Uterus (tissue), 4 donors: ENCODE measurements around the gene SPR. TPM values are rescaled to one million over a fixed set of nuclear protein-coding genes. Genes with fewer than 3 reads are reported as not detected.

Experiments
- DNase-seq, 2 donors: peaks; one replicate each; pipeline ENCODE4 v3.0.0-alpha.2; 2019 to 2020
- H3K27ac ChIP-seq, 2 donors: fragments of 200-600 bp; sonication (generic); 1 replicate in 1 of 2; 2 replicates in 1 of 2; pipeline ENCODE4 v1.5.1; 2016 to 2018
- H3K27me3 ChIP-seq, 2 donors: fragments of 200-600 bp; sonication (generic); one replicate each; pipeline ENCODE4 v1.5.1; 2018 to 2019; ENCODE audit warnings: control low read depth in 1 of 2
- H3K36me3 ChIP-seq, 2 donors: fragments of 200-600 bp; sonication (generic); one replicate each; pipeline ENCODE4 v1.5.1; 2019; ENCODE audit warnings: control low read depth in 1 of 2
- H3K4me1 ChIP-seq, 2 donors: fragments of 200-600 bp; sonication (generic); one replicate each; pipeline ENCODE4 v1.5.1; 2018 to 2019; ENCODE audit warnings: control low read depth in 1 of 2
- H3K4me3 ChIP-seq, 2 donors: fragments of 200-600 bp; sonication (generic); 1 replicate in 1 of 2; 2 replicates in 1 of 2; pipeline ENCODE4 v1.5.1; 2018 to 2019; ENCODE audit warnings: mild to moderate bottlenecking in 1 of 2
- H3K9me3 ChIP-seq, 2 donors: fragments of 200-600 bp; sonication (generic); one replicate each; pipeline ENCODE4 v1.5.1; 2019; ENCODE audit warnings: control low read depth in 1 of 2
- POLR2A ChIP-seq, 2 donors: fragments of 450-650 bp; IDR thresholded peaks; one replicate each; pipeline ENCODE4 v1.6.1; 2016; ENCODE audit warnings: antibody characterized with exemption in 2 of 2, mild to moderate bottlenecking in 1 of 2, moderate library complexity in 1 of 2
- intact Hi-C: fragments of 100-400 bp; cut with DNase I; formaldehyde crosslinking; loops from one replicate; pipeline ENCODE4 v1.15.1; 2023; ENCODE audit warnings: low total_unique reads
- total RNA-seq, 4 donors: library from RNA; depleted of rRNA in 3 of 4; stranded (reverse); fragments of >200 nt in 3 of 4; gene quantifications; one replicate each; pipeline versions ENCODE4 v1.1.0 to v1.2.4, GENCODE V29; 2014 to 2023
- TF ChIP-seq, protein P1 (sequence below), 4 experiments: fragments of 200-600 bp in 2 of 4; fragments of 450-650 bp in 2 of 4; sonication (generic) in 2 of 4; IDR thresholded peaks; one replicate each; pipeline ENCODE4 v1.5.1; 2016 to 2019; ENCODE audit warnings: antibody characterized with exemption in 4 of 4, mild to moderate bottlenecking in 2 of 4, moderate library complexity in 1 of 4
- donor health status: DM: yes; HTN: yes; CAD: no.

SPR gene
- total RNA-seq, 4 donors from 2014 or later: 4.5 to 33.8 (median 18.8) TPM

DNA sequence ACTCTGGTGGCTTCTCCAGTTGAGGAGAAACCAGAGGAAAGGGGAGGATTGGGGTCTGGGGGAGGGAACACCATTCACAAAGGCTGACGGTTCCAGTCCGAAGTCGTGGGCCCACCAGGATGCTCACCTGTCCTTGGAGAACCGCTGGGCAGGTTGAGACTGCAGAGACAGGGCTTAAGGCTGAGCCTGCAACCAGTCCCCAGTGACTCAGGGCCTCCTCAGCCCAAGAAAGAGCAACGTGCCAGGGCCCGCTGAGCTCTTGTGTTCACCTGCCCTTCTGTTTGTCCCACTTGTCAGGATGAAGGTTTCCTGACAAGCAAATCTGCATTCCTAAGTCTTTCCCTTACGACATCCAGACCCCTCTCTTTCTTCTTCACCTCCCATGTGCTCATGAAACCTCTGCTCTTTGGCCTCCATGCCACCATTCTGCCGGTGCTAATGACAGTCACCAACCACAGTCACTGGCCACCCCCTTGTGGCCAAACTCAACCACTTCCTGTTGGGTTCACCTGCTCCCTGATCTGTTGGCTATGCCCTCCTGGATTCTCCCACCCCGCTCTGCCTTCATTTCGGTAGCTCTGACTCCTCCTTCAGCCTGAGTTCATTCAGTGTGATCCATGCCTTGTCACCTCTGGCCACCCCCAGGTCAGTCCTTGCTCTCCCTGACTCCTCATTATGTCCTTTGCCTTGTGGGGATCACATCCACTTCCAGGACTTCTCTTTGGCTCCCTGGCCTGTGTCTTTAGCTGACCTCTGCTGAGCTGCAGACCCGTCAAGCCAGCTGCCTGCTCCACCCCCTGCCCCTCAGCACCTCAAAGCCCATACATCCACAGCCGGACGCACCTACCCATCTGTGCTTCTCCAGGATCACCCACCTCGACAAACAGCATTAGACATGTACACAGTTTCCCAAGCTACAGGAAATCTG is 47.7 kb downstream of the SPR start:
- Histone ChIP-seq H3K27ac (no peak overlapping the region), H3K36me3 (no peaks in the 10 kb centered on the region), H3K4me3 (no peak overlapping the region), H3K9me3 (no peaks in the 10 kb centered on the region), H3K4me1 (peaks cover 0 to 9% of the 10 kb centered on the region in 2 donors), H3K27me3 (no peaks in the 10 kb centered on the region)
- TF ChIP-seq, protein P1, sequence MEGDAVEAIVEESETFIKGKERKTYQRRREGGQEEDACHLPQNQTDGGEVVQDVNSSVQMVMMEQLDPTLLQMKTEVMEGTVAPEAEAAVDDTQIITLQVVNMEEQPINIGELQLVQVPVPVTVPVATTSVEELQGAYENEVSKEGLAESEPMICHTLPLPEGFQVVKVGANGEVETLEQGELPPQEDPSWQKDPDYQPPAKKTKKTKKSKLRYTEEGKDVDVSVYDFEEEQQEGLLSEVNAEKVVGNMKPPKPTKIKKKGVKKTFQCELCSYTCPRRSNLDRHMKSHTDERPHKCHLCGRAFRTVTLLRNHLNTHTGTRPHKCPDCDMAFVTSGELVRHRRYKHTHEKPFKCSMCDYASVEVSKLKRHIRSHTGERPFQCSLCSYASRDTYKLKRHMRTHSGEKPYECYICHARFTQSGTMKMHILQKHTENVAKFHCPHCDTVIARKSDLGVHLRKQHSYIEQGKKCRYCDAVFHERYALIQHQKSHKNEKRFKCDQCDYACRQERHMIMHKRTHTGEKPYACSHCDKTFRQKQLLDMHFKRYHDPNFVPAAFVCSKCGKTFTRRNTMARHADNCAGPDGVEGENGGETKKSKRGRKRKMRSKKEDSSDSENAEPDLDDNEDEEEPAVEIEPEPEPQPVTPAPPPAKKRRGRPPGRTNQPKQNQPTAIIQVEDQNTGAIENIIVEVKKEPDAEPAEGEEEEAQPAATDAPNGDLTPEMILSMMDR (IDR thresholded peaks at IDR 0.05): no peak
- TF ChIP-seq POLR2A (IDR thresholded peaks at IDR 0.05): no peak
- intact Hi-C loops: no loop called here
- DNase-seq: no peak

DNA sequence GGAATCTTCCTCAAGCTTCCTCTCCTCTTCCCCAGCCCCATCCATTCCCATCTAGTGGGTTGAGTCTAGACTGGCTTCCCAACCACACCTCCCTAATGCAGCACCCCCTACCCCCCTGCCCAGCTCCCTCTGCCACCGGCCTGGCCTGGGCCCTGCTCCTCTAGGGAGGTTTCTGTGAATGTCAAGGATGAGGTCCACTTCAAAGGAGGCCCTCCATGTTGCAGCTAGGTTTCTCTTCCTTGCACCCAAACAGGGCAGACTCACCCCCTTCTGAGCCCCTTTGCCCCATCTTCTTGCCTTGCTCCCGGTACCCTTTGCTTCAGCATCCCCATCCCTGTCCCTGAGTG is 48.4 kb downstream of the SPR start:
- Histone ChIP-seq H3K9me3 (no peaks in the 10 kb centered on the region), H3K4me1 (peaks cover 0 to 9% of the 10 kb centered on the region in 2 donors), H3K27me3 (no peaks in the 10 kb centered on the region), H3K36me3 (no peaks in the 10 kb centered on the region), H3K27ac (no peak overlapping the region), H3K4me3 (no peak overlapping the region)
- intact Hi-C loops: no loop called here
- DNase-seq: no peak
- TF ChIP-seq, protein P1 (IDR thresholded peaks at IDR 0.05): no peak
- TF ChIP-seq POLR2A (IDR thresholded peaks at IDR 0.05): no peak

DNA sequence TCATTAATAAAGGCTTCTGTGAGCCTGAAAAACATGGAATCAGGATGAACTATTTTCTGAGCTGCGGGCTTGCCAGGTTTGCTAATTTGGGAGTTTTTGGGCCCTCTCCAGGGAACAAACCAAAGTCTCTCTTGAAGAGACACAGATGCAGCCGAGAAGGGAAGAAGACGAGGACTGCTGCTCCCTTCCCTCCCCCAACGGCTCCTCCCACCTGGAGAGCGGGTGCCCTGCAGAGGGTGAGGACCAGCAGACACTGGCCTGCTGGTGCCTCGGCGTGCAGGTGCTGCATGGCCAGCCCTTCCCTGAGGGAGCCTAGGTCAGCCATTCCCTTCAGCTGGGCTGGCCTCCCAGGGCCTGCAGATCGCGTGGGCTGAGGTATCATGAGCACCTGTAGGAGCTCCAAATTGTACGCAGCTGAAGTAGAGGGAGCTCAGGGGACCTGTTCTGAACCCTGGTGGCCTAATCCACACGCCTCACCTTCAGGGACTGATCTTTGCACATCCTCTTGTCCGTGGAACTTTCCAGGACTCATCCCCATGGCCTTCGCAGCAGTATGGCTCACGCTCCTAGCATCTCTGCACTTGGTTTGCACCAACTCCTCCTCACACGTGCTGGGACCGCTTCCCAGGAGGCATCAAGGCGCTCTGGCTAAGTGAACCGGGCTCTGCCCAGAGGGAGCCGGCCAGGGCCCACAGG is 49.6 kb downstream of the SPR start:
- peaks cover 0 to 9% of the 10 kb centered on the region in 2 donors for H3K4me1 ChIP-seq
- intact Hi-C loops: no loop called here
- H3K27me3 ChIP-seq: no peaks in the 10 kb centered on the region
- no peaks in the 10 kb centered on the region for H3K9me3 ChIP-seq
- no peak overlapping the region for H3K4me3 ChIP-seq
- H3K27ac ChIP-seq: no peak overlapping the region
- H3K36me3 ChIP-seq: no peaks in the 10 kb centered on the region
- TF ChIP-seq, protein P1 (IDR thresholded peaks at IDR 0.05): no peak
- TF ChIP-seq POLR2A (IDR thresholded peaks at IDR 0.05): no peak
- peak; percentile 23 to 32 for DNase-seq

- Histone ChIP-seq H3K27me3 (no peaks in the 10 kb centered on the region), H3K36me3 (no peaks in the 10 kb centered on the region), H3K4me1 (peaks cover 0 to 9% of the 10 kb centered on the region in 2 donors), H3K9me3 (no peaks in the 10 kb centered on the region), H3K4me3 (no peak overlapping the region), H3K27ac (no peak overlapping the region)
- TF ChIP-seq POLR2A (IDR thresholded peaks at IDR 0.05): no peak
- TF ChIP-seq, protein P1 (IDR thresholded peaks at IDR 0.05): no peak
- DNase-seq: no peak
- intact Hi-C loops: no loop called here
Observed at GRCh38 chr2:72937356-72937669, 50.1 kb downstream of the SPR start.

DNA sequence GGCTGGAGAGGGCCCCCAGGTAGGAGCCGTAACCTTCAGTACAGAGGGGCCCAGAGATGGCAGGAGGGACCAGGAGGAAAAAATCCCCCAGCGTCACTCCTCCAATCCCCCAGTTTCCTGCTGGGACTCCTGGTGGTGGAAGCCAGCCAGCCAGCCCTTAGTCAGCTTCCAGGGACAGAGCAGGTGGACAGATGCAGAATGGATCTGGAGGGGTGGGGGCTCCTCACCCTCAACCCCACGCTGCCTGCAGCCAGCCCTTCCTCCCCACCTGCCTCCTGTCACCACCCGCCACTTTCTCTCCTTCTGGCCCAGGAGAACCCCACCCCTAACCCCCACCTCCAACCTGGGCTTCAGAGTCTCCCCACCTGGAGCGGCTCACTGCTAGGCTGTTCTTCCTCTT is 51.2 kb downstream of the SPR start:
- no peak for DNase-seq
- intact Hi-C loops: no loop called here
- Histone ChIP-seq H3K36me3 (no peaks in the 10 kb centered on the region), H3K27me3 (no peaks in the 10 kb centered on the region), H3K4me3 (no peak overlapping the region), H3K27ac (no peak overlapping the region), H3K4me1 (peaks cover 0 to 9% of the 10 kb centered on the region in 2 donors), H3K9me3 (no peaks in the 10 kb centered on the region)
- TF ChIP-seq, protein P1 (IDR thresholded peaks at IDR 0.05): no peak
- no peak for TF ChIP-seq POLR2A (IDR thresholded peaks at IDR 0.05)
